ENCODE results near the gene FKBP10. TPM values are rescaled to one million over a fixed set of nuclear protein-coding genes. Genes with fewer than 3 reads are reported as not detected.
A peak's percentile ranks its signal among the peaks of the same experiment; 100 is the strongest.

Gene FKBP10
- total RNA-seq, 6 donors from 2014 or later: 8.9 to 59.7 (median 29.3) TPM

- Histone ChIP-seq H3K27me3 (no peaks in the 10 kb centered on the region), H3K4me1 (peaks cover 6 to 19% (median 11%) of the 10 kb centered on the region in 4 donors), H3K4me3 (peak overlapping the region in 1 of 4 donors; percentile 17), H3K9me3 (no peaks in the 10 kb centered on the region), H3K27ac (peak overlapping the region in 2 of 4 donors; percentile 52 to 59), H3K36me3 (no peaks in the 10 kb centered on the region)
- ATAC-seq (ENCODE audit: low FRiP score in 2 of 2): peak; percentile 61 to 82
- TF ChIP-seq POLR2AphosphoS5 (IDR thresholded peaks at IDR 0.05) (peak in 1 of 2 donors; percentile 25), EP300 (IDR thresholded peaks at IDR 0.05) (no peak)
- DNase-seq: peak; percentile 78 to 80
- WGBS, 2 donors: 45 to 55% methylated on average over 13 to 16 of the region's 18 CpGs
These were observed 12.0 kb upstream of the FKBP10 start for GRCh38 chr17:41800601-41801373.

DNA sequence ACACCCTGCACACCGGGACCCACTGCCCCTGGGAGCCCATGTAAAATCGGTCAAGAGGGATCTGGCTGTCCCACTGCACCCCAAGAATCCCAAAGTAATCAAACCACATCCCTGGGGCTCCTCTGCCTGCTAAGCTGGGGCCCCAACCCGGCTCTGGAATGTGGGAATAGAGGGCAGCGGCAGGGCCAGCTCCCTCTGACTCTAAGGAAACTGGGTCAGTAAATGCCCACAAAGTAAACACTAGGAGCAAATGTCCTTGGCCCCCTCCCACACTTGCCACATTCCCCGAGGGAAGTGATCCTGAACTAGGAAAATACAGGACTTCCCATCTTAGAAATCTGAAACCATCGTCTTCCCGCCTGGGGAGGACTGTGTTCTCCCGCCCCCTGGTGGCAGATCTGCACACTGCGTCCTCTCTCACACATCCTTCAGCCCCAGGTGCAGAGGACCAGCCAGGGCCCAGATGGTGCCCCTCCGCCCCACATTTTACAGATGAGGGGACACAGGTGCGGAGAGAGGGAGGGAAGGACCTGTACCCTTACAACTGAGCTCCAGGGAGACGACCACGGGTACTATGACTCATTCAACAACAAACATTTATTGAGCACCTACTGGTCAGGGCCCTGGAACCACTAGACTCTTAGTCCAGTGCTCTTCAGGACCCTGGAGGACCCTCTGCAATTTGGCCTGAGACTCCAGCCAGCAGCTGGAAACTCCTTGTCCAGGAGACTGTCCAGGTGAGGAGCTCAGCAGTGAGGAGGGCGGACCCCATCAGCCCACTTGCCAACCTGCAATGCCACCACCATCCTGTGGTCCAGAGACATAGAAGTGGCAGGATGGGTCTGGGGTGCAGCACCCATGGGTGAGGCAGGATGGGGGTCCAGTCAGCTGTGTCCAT is 11.2 kb upstream of the FKBP10 start:
- WGBS, 2 donors: 15 to 18% methylated on average over 10 to 12 of the region's 14 CpGs
- Histone ChIP-seq H3K4me3 (peak overlapping the region in 2 of 4 donors; percentile 6 to 17), H3K36me3 (no peaks in the 10 kb centered on the region), H3K27me3 (no peaks in the 10 kb centered on the region), H3K9me3 (no peaks in the 10 kb centered on the region), H3K4me1 (peaks cover 6 to 19% (median 11%) of the 10 kb centered on the region in 4 donors), H3K27ac (peak overlapping the region in 2 of 4 donors; percentile 52 to 59)
- TF ChIP-seq POLR2A (IDR thresholded peaks at IDR 0.05): no peak
- TF ChIP-seq, protein P1, sequence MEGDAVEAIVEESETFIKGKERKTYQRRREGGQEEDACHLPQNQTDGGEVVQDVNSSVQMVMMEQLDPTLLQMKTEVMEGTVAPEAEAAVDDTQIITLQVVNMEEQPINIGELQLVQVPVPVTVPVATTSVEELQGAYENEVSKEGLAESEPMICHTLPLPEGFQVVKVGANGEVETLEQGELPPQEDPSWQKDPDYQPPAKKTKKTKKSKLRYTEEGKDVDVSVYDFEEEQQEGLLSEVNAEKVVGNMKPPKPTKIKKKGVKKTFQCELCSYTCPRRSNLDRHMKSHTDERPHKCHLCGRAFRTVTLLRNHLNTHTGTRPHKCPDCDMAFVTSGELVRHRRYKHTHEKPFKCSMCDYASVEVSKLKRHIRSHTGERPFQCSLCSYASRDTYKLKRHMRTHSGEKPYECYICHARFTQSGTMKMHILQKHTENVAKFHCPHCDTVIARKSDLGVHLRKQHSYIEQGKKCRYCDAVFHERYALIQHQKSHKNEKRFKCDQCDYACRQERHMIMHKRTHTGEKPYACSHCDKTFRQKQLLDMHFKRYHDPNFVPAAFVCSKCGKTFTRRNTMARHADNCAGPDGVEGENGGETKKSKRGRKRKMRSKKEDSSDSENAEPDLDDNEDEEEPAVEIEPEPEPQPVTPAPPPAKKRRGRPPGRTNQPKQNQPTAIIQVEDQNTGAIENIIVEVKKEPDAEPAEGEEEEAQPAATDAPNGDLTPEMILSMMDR (IDR thresholded peaks at IDR 0.05): peak; percentile 93 to 96 (median 94)
- peak in 1 of 2 donors; percentile 16 for TF ChIP-seq POLR2AphosphoS5 (IDR thresholded peaks at IDR 0.05)
- no peak for TF ChIP-seq EP300 (IDR thresholded peaks at IDR 0.05)
- peak in 1 of 2 donors; percentile 82 for DNase-seq
- ATAC-seq (ENCODE audit: low FRiP score in 2 of 2): peak; percentile 89 to 90

DNA sequence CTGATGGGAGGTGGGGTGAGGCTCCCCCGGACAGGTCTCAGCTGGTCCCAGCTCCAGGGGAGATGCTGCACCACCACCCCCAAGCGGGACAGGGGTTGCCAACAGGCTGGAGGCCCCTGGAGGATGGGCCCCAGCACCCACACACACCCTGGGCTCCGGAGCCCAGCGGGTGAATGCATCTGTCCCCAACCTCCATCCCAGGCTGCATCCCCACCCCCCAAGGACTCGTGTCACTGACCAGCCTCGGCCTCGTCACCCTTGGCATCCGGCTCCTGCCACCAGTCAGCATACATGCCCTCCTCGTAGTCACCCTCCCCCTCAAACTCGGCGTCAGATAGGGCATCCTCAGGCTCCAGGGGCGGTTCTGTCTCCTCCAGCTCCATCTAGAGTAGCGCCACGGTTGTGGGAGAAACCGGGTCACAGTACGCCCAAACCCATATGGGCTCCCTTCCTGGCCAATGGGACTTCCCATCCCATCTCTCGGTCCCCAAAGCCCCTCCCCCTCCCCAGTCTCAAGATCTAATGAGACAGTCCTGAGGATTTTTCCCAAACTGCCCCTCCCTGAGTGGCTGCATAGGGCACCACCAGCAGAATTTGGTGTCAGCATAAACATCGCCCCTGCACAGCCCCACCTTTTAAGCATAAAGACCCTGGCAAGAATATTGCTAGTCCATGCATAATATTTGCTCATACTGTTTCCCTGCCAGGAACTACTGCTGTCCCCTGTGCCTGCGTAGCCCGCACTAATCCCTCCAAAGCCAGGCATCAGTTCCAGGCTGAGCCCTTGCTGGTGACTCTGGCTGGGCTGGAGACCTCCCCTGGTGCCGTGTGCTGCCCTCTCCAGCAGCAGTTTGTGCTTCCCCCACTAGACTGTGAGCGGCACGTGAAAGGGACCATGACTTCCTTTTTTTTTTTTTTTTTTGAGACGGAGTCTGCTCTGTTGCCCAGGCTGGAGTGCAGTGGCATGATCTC is 9.5 kb upstream of the FKBP10 start:
- H3K4me1 ChIP-seq: peaks cover 6 to 19% (median 11%) of the 10 kb centered on the region in 4 donors
- no peak overlapping the region for H3K27ac ChIP-seq
- ATAC-seq (ENCODE audit: low FRiP score in 2 of 2): no peak
- peaks cover 0 to 4% (median 0%) of the 10 kb centered on the region in 4 donors for H3K36me3 ChIP-seq
- TF ChIP-seq POLR2A (IDR thresholded peaks at IDR 0.05) (no peak), POLR2AphosphoS5 (IDR thresholded peaks at IDR 0.05) (no peak), EP300 (IDR thresholded peaks at IDR 0.05) (no peak)
- TF ChIP-seq, protein P1 (IDR thresholded peaks at IDR 0.05): no peak
- H3K9me3 ChIP-seq: no peaks in the 10 kb centered on the region
- no peak for DNase-seq
- no peaks in the 10 kb centered on the region for H3K27me3 ChIP-seq
- 57 to 80% methylated on average over 13 to 23 of the region's 24 CpGs for WGBS, 2 donors
- H3K4me3 ChIP-seq: no peak overlapping the region

DNA sequence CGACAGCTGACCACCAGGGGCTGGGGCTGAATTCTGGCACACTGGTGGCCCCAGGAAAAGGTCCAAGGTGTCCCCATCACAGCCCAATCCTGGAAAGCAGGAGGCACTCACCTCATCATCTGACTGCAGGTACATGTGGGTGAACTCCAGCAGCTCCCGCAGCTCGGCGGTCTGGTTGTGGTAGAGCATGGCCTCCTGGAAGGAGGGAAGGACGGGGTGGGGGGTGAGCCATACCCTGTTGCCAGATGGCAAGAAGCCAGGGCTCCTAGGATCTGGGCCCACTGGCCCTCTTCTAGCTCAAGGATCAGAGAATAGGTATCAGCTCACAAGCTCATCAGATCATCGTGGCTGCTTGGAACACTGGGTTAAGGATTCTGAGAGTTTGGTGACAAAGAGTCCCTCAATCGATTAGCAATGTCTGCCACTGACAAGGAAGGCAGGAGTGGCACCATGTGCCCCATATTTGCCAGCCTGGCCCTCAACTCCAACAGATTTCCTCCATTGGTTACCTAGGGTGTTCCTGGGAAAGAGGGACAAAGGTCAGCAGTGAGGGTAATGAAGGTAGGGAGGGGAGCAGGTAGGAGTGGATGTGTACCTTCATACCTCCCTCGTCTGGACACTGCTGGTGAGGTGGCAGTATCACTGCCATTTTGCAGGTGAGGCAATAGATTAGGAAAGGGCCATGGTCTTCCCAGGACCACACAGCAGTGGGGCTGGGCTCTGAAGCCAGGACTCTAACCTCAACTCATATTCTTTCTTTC is 5.9 kb upstream of the FKBP10 start:
- WGBS, 2 donors: 90 to 91% methylated on average over 4 to 8 of the region's 8 CpGs
- no peak overlapping the region for H3K27ac ChIP-seq
- H3K4me1 ChIP-seq: peaks cover 15 to 23% (median 20%) of the 10 kb centered on the region in 4 donors
- TF ChIP-seq EP300 (IDR thresholded peaks at IDR 0.05): no peak
- TF ChIP-seq, protein P1 (IDR thresholded peaks at IDR 0.05): no peak
- no peak for TF ChIP-seq POLR2A (IDR thresholded peaks at IDR 0.05)
- no peak for TF ChIP-seq POLR2AphosphoS5 (IDR thresholded peaks at IDR 0.05)
- no peak for ATAC-seq (ENCODE audit: low FRiP score in 2 of 2)
- no peaks in the 10 kb centered on the region for H3K9me3 ChIP-seq
- H3K4me3 ChIP-seq: no peak overlapping the region
- peaks cover 0 to 4% (median 0%) of the 10 kb centered on the region in 4 donors for H3K36me3 ChIP-seq
- no peak for DNase-seq
- H3K27me3 ChIP-seq: peaks cover 0 to 1% (median 0%) of the 10 kb centered on the region in 4 donors

Data from upper lobe of left lung (tissue), 6 donors.